NCI-H2227 (cell line): ENCODE data around the gene OR8G5.
"Not testable (repeated sequence)": the region's sequence is repeated elsewhere in the genome, so short reads cannot be mapped to it uniquely, and the experiment has no call there.

Experiments used
- DNase-seq: peaks from one replicate; lab custom pipeline; 2025; ENCODE audit not compliant: unreplicated experiment; lab: John Stamatoyannopoulos, UW

The OR8G5 gene

GRCh38 chr11:124256076-124256475 is at the start of gene OR8G5:
Gene OR8G5, plus strand, starts transcription at chr11:124256376. Its CDS starts 8,556 bp downstream, at chr11:124264932.
- no peak for DNase-seq

- DNase-seq, result no peak
Measured at GRCh38 chr11:124207102-124207792, 48.9 kb upstream of the OR8G5 start.

- no peak for DNase-seq
Measured at GRCh38 chr11:124209824-124210357, 46.3 kb upstream of the OR8G5 start.

GRCh38 chr11:124210421-124210820 is 45.8 kb upstream of the OR8G5 start:
- DNase-seq, result no peak

GRCh38 chr11:124211321-124211720 is 44.9 kb upstream of the OR8G5 start:
- no peak for DNase-seq

- DNase-seq, result no peak
Measured at GRCh38 chr11:124214027-124214426, 42.1 kb upstream of the OR8G5 start.

- DNase-seq, result no peak
Measured at GRCh38 chr11:124219126-124219525, 37.0 kb upstream of the OR8G5 start.

GRCh38 chr11:124222407-124222806 is 33.8 kb upstream of the OR8G5 start:
- DNase-seq, result no peak

- DNase-seq, result not testable (repeated sequence)
Measured at GRCh38 chr11:124224618-124225423, 31.4 kb upstream of the OR8G5 start.

GRCh38 chr11:124225471-124225870 is 30.7 kb upstream of the OR8G5 start:
- no peak for DNase-seq

- DNase-seq, result no peak
Measured at GRCh38 chr11:124233376-124233775, 22.8 kb upstream of the OR8G5 start.

- DNase-seq, result no peak
Measured at GRCh38 chr11:124238512-124238911, 17.7 kb upstream of the OR8G5 start.

- no peak for DNase-seq
Measured at GRCh38 chr11:124240621-124241397, 15.4 kb upstream of the OR8G5 start, which contains the start of gene OR8G1. Gene OR8G1, plus strand, starts transcription at chr11:124241095. Its CDS starts 8,581 bp downstream, at chr11:124249676.

- not testable (repeated sequence) for DNase-seq
Measured at GRCh38 chr11:124249869-124250268, 6.3 kb upstream of the OR8G5 start.

GRCh38 chr11:124265041-124265440 is 8.9 kb downstream of the OR8G5 start:
- DNase-seq, result not testable (repeated sequence)

GRCh38 chr11:124270886-124271285 is 14.7 kb downstream of the OR8G5 start:
- DNase-seq, result not testable (repeated sequence)

- DNase-seq, result no peak
Measured at GRCh38 chr11:124274000-124274399, 17.8 kb downstream of the OR8G5 start.

GRCh38 chr11:124276081-124276480 is 19.9 kb downstream of the OR8G5 start:
- no peak for DNase-seq

- DNase-seq, result no peak
Measured at GRCh38 chr11:124277207-124277606, 21.0 kb downstream of the OR8G5 start.

GRCh38 chr11:124277804-124278203 is 21.6 kb downstream of the OR8G5 start:
- no peak for DNase-seq

- DNase-seq, result no peak
Measured at GRCh38 chr11:124278261-124278660, 22.1 kb downstream of the OR8G5 start.
